ENCODE results near the gene TRIP10.
"Not testable (repeated sequence)": the region's sequence is repeated elsewhere in the genome, so short reads cannot be mapped to it uniquely, and the experiment has no call there.

- TF ChIP-seq CTCF (IDR thresholded peaks at IDR 0.05; ENCODE audit: low read length); EZH2 (optimal IDR thresholded peaks at IDR 0.05; ENCODE audit: low read depth, low read length); EZH2phosphoT487 (IDR thresholded peaks at IDR 0.05; ENCODE audit: low read length): not testable (repeated sequence)
Observed at GRCh38 chr19:6708913-6709312, 30.6 kb upstream of the TRIP10 start.

Data from MM.1S (cell line).